Lung microvascular endothelial cell (primary cell): ENCODE measurements around the gene ESRRB. TPM values are rescaled to one million over a fixed set of nuclear protein-coding genes. Genes with fewer than 3 reads are reported as not detected.

ENCODE experiments used
- DNase-seq, 2 donors: peaks; one replicate each; pipeline versions ENCODE4 v3.0.0 to v3.0.0-alpha.2; 2010; ENCODE audit warnings: low read depth in 2 of 2
- total RNA-seq: library from RNA; depleted of rRNA; stranded (reverse); fragments of >200 nt; gene quantifications from 2 replicates; pipeline ENCODE4 v1.2.1, GENCODE V29; 2014

Gene ESRRB
- not detected in 2 replicates for total RNA-seq

GRCh38 chr14:76375947-76376404, at the start of gene ESRRB:
Gene ESRRB (plus strand): TSS chr14:76376137. CDS start chr14:76376402, 265 bp downstream.
- peak; percentile 12 to 14 for DNase-seq

- DNase-seq = no peak
Observed at GRCh38 chr14:76326918-76327689, 48.8 kb upstream of the ESRRB start.

- DNase-seq = no peak
Observed at GRCh38 chr14:76328457-76329137, 47.3 kb upstream of the ESRRB start.

- no peak for DNase-seq
Observed at GRCh38 chr14:76329154-76329928, 46.6 kb upstream of the ESRRB start.

GRCh38 chr14:76329951-76330350, 46.0 kb upstream of the ESRRB start:
- DNase-seq = no peak

DNA sequence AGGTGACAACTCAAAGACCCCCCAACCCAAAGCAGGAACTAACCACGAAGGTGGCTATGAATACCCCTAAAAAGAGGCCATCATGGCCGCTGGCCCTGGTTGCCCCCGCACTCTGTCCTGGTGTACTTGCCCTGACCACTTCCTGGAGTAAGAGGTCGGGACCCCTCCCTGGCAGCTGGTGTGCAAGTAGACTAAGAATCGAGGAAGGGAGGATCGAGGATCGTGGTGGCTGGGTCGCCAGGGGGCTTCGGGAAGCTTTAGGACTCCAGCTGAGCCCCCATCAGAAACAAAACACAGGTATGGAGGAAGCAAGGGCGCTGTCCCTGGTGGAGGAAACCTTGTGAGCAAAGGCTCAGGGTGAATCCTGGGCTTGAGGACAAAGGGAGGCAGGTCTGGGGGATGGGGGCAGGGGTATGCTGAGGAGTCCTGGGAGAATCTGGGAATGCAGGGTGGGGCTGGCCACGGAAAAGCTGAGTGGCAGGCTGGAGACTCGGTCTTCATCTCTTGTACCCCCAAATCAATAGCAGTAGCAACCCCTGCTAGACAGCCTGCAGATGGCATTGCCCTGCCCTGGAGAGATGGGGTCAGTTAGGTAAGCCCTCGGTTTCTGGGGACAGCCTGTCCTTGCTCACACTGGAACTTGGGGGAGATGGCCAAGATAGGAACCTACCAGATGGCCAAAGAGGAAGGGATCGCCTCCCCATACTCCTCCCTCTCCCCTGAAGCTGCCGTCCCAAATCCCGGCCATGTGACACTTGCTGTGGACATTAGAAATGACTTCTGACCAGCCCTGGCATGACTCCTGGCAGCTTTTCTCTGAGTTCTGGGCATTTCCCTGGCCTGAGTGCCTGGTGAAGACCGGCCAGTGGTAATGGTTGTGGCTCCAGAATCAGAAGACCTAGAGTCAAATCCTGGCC, 45.3 kb upstream of the ESRRB start:
- no peak for DNase-seq

DNA sequence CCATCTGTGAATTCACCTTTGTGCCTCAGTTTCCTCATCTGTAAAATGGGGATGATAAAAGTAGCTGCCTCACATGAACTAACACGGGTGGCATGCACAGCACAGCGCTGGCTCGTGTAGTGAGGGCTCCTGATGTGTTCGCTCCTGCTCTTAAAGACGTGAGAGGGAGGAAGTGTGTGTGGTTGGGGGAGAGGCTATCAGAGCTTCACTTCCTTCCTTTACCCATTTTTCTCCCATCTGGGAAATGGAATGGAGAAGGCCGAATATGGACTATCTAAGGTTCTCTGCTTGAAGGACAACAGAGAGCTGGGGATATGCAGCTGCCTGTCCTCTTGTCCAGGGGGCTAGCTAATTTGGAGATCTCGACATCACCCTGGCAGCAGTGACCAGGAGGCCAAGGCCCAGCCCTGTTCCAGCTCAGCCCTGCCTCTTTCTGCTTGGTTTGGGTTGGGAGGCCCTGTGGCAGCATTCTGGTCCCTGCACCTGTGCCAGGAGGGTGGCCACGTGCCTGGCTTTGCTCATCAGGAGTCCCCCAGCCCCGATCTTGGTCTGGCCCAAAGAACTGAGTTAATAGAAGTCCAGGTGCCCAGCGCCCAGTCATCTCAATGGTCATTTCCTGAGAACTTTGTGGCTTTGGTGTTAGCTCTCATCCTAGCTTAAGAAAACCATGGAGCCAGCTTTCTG, 44.5 kb upstream of the ESRRB start:
- no peak for DNase-seq

GRCh38 chr14:76333664-76334063, 42.3 kb upstream of the ESRRB start:
- no peak for DNase-seq

GRCh38 chr14:76334316-76334715, 41.6 kb upstream of the ESRRB start:
- DNase-seq = no peak

- DNase-seq = no peak
Observed at GRCh38 chr14:76336876-76337275, 39.1 kb upstream of the ESRRB start.

DNA sequence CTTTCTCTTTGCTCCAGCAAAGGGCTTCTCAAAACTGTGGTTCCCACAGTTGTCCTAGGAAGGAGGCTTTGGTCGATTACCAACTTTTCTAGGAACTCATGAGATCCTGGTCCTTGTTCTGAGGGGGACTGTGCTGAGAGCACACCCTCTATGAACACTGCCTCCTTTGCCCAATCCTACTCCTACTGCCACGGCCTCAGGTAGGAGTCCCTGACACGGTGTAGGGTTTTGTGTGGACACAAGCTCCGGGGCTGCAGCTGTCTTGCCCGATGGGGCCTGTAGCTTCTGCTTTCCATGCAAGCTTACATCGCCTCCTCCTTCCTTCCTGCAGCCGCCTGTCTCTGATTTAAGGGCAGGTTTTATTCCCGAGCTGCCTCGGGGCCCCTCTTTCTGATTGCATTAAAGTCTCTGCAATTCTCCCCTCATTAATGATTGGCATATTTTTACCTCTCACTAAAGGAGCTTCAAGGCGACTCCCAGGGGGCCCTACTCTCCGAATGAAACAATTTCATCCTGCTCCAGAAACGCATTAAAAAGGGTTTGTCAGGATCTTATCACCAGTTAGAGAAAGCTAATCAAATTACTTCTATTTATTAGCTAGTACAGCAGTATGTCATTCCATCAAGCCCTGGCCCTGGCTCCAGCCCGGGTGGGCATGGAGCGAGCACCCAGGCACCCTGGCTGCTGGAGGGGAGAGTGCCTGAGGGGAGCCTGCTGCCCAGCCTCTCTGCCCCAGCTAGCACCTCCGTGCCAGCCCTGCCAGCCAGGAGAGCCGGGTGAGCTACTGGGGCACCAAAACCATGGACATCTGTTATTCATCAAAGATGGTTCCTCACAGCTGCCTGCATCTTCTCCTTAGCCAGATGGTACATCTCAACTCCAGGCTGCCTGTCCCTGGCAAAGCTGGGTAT, 38.0 kb upstream of the ESRRB start:
- no peak for DNase-seq

- no peak for DNase-seq
Observed at GRCh38 chr14:76339728-76340615, 36.0 kb upstream of the ESRRB start.

GRCh38 chr14:76343386-76343785, 32.6 kb upstream of the ESRRB start:
- no peak for DNase-seq

DNA sequence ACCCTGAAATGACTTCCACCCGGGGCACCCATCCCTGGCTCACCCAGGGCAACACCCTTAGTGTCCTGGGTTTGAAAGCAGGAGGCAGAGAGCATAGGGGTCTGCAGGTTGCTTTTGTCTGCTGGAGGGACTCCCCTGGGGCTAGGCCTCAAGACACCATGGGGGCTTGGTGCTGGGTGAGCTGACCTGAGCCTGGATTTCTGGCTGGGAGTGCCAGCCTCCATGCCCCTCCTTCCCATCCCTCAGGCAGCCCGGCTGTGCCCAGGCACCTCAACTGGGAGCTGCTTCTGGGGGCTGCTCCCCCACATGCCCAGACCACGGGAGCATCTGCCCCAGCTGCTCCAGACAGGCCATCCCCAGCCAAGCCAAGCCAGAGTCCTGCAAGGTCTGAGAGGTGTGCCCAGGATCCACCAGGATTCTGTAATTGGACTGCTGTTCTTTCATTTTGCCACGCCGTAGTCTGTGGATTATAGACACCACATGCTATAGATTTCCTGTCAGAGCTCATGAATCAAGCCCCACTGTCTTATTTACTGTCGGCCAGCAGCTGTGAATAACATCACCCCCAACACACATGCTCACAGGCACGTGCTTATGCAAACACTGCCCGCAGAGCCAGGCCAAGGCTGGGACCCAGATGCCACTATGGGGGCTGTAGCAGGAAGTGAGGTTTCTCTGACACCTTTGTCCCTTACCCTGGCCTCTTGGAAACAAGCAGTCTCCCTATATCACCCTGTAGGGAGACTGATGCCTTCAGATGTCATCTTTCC, 29.4 kb upstream of the ESRRB start:
- peak; percentile 18 to 50 for DNase-seq

GRCh38 chr14:76348898-76349297, 27.0 kb upstream of the ESRRB start:
- DNase-seq = peak; percentile 55 to 97

DNA sequence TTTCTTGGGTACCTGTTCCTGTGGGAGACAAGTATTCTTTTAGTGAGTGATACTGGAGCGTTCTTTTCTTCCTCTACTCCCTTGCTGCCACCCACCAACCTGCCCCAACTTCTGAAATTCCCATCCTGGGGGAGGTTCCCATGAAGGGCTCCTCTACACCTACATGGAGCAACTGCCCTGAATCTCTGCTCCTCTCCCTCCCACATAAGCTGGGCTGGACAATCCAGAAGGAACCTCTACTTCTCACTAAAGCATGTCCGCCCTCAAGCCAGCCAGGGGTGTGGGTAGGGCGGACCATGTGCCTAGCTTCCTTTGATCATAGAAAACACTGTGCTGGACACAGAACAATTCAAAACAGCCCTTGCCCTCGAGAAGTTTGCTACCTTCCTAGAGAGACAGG, 25.9 kb upstream of the ESRRB start:
- no peak for DNase-seq

DNA sequence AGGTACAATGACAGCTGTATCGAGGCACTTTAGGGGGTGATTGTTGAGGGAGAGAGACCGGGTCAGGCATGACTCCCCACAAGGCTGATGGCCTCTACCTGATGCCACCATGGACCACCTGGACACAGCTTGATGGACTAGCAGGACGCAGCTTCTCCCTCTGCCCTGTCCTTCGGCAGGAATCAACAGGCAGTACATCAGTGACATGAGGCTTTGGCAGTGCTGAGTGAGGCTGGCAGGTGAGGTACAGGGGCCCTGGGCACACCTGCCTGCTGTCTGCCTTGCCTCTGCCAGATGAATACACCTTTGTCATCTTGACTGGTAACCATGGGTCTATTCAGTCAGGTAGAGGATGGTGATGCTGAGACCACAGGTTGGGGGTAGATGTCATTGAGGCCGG, 25.3 kb upstream of the ESRRB start:
- DNase-seq = no peak

GRCh38 chr14:76351941-76352340, 24.0 kb upstream of the ESRRB start:
- DNase-seq = no peak
